Smooth muscle cell (in vitro differentiated cells): ENCODE data around the gene MYT1. TPM values are rescaled to one million over a fixed set of nuclear protein-coding genes. Genes with fewer than 3 reads are reported as not detected.
A peak's percentile ranks its signal among the peaks of the same experiment; 100 is the strongest.
"Not testable (repeated sequence)": the region's sequence is repeated elsewhere in the genome, so short reads cannot be mapped to it uniquely, and the experiment has no call there.

Source experiments
- DNase-seq: peaks from one replicate; lab custom pipeline; 2025; ENCODE audit not compliant: unreplicated experiment; lab: John Stamatoyannopoulos, UW
- H2AFZ ChIP-seq: fragments of 200-600 bp; sonication (generic); 2 replicates; pipeline ENCODE4 v1.6.0; 2016; ENCODE audit warnings: antibody characterized with exemption, low read depth, mild to moderate bottlenecking
- H3F3A ChIP-seq: fragments of 200-600 bp; sonication (generic); 2 replicates; pipeline ENCODE4 v1.6.0; 2017; ENCODE audit warnings: antibody characterized with exemption, low read depth
- H3K27ac ChIP-seq: fragments of 200-600 bp; sonication (generic); 2 replicates; pipeline ENCODE4 v1.5.1; 2016; ENCODE audit warnings: low read depth, mild to moderate bottlenecking
- H3K27me3 ChIP-seq: fragments of 200-600 bp; sonication (generic); 2 replicates; pipeline ENCODE4 v1.6.1; 2016; ENCODE audit warnings: low read depth, mild to moderate bottlenecking
- H3K36me3 ChIP-seq: fragments of 200-600 bp; sonication (generic); 2 replicates; pipeline ENCODE4 v1.5.1; 2016; ENCODE audit warnings: low read depth
- H3K4me1 ChIP-seq: fragments of 200-600 bp; sonication (generic); 2 replicates; pipeline ENCODE4 v1.5.1; 2016; ENCODE audit warnings: low read depth
- H3K4me2 ChIP-seq: fragments of 200-600 bp; sonication (generic); 2 replicates; pipeline ENCODE4 v1.6.0; 2016; ENCODE audit warnings: mild to moderate bottlenecking
- H3K4me3 ChIP-seq: fragments of 200-600 bp; sonication (generic); 2 replicates; pipeline ENCODE4 v1.5.1; 2016; ENCODE audit warnings: mild to moderate bottlenecking
- H3K79me2 ChIP-seq: fragments of 200-600 bp; sonication (generic); 2 replicates; pipeline ENCODE4 v1.6.0; 2016; ENCODE audit warnings: low read depth, mild to moderate bottlenecking
- H3K9ac ChIP-seq: fragments of 200-600 bp; sonication (generic); 2 replicates; pipeline ENCODE4 v1.6.0; 2016; ENCODE audit warnings: low read depth
- H3K9me3 ChIP-seq: fragments of 200-600 bp; sonication (generic); replicated peaks from 2 replicates; pipeline ENCODE4 v1.5.1; 2016; ENCODE audit warnings: low read depth
- H4K20me1 ChIP-seq: fragments of 200-600 bp; sonication (generic); 2 replicates; pipeline ENCODE4 v1.6.0; 2016; ENCODE audit warnings: low read depth
- WGBS: methylation state at CpG from one replicate; pipeline ENCODE4 v1.1.7; 2016; ENCODE audit warnings: low lambda C conversion rate; 5-methylcytosine and 5-hydroxymethylcytosine counted together
- polyA plus RNA-seq: library from polyadenylated mRNA; unstranded; fragments of >200 nt; fragmentation: Nextera tagmentation; extraction: Ambion mirVana; gene quantifications from 2 replicates; pipeline ENCODE4 v1.2.1, GENCODE V29; 2016
- total RNA-seq: library from RNA; depleted of rRNA; stranded (reverse); fragments of >200 nt; gene quantifications from 2 replicates; pipeline ENCODE4 v1.2.3, GENCODE V29; 2014
- TF ChIP-seq, protein P1 (sequence below): fragments of 200-600 bp; sonication (generic); IDR thresholded peaks from 2 replicates; pipeline ENCODE4 v1.5.1; 2017; ENCODE audit warnings: borderline replicate concordance, mild to moderate bottlenecking, antibody characterized with exemption; ENCODE audit not compliant: insufficient read depth, poor library complexity, severe bottlenecking

MYT1 gene
- total and polyA plus RNA-seq, 2 experiments from 2014 or later = 0.09 TPM; not detected in 1

DNA sequence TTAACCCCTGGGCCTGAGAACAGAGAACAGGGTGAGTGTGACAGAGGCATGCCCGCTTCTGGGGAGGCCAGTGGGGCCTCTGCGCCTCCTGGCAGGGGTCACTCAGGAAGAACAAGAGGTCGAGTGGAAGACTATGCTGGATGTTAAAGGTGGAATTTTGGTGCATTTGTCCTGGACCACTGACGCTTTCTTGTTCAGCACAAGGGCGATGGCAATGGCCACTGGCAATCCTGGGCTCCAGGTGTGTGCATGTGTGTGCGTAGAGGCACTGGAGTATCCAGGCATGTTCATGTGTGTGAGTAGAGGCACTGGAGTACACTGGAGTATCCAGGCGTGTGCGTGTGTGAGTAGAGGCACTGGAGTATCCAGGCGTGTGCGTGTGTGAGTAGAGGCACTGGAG, 33.4 kb upstream of the MYT1 start:
- Histone ChIP-seq H3K36me3 (no peaks in the 10 kb centered on the region), H4K20me1 (no peaks in the 10 kb centered on the region), H3K27ac (no peak overlapping the region), H3K9ac (no peak overlapping the region), H3K4me3 (no peak overlapping the region), H3K4me2 (no peak overlapping the region), H3F3A (no peaks in the 10 kb centered on the region), H3K27me3 (peaks cover 4% of the 10 kb centered on the region), H2AFZ (no peak overlapping the region), H3K9me3 (no peaks in the 10 kb centered on the region), H3K4me1 (no peaks in the 10 kb centered on the region), H3K79me2 (no peaks in the 10 kb centered on the region)
- 86% methylated on average over 10 of the region's 10 CpGs for WGBS
- TF ChIP-seq, protein P1, sequence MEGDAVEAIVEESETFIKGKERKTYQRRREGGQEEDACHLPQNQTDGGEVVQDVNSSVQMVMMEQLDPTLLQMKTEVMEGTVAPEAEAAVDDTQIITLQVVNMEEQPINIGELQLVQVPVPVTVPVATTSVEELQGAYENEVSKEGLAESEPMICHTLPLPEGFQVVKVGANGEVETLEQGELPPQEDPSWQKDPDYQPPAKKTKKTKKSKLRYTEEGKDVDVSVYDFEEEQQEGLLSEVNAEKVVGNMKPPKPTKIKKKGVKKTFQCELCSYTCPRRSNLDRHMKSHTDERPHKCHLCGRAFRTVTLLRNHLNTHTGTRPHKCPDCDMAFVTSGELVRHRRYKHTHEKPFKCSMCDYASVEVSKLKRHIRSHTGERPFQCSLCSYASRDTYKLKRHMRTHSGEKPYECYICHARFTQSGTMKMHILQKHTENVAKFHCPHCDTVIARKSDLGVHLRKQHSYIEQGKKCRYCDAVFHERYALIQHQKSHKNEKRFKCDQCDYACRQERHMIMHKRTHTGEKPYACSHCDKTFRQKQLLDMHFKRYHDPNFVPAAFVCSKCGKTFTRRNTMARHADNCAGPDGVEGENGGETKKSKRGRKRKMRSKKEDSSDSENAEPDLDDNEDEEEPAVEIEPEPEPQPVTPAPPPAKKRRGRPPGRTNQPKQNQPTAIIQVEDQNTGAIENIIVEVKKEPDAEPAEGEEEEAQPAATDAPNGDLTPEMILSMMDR = no peak
- DNase-seq = no peak

- Histone ChIP-seq H3F3A (no peaks in the 10 kb centered on the region), H2AFZ (no peak overlapping the region), H3K9ac (no peak overlapping the region), H3K36me3 (no peaks in the 10 kb centered on the region), H3K9me3 (no peaks in the 10 kb centered on the region), H3K4me3 (no peak overlapping the region), H3K27me3 (peaks cover 4% of the 10 kb centered on the region), H3K79me2 (no peaks in the 10 kb centered on the region), H3K4me1 (no peaks in the 10 kb centered on the region), H3K27ac (no peak overlapping the region), H4K20me1 (no peaks in the 10 kb centered on the region), H3K4me2 (no peak overlapping the region)
- TF ChIP-seq, protein P1 = no peak
- no peak for DNase-seq
- WGBS = 92% methylated on average over 4 of the region's 4 CpGs
Observed at GRCh38 chr20:64131406-64131805, 32.8 kb upstream of the MYT1 start.

DNA sequence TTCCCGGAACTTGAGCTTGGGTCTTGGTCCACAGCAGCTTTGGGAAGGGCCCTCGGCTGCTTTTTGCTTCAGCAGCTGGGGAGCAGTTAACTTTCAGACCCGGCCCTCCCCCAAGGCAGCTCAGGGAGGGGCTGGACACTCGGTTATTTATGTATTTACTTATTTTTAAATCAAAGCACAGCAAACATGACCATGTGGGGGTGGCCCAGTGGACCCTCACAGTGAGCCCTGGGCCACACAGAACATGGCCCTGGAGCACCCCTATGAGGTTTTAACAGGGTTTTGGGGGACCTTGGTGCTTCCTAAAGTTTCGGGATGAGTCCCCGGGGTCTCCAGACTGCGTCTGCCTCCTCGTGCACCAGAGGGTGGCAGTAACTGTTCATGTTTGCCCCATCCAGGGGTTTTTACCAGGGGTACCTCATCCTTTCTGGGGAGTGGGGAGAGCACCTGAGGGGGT, 30.3 kb upstream of the MYT1 start:
- H3K27me3 ChIP-seq = no peaks in the 10 kb centered on the region
- H3K36me3 ChIP-seq = no peaks in the 10 kb centered on the region
- no peaks in the 10 kb centered on the region for H3K4me1 ChIP-seq
- H3K4me3 ChIP-seq = no peak overlapping the region
- TF ChIP-seq, protein P1 = peak; percentile 24
- H3F3A ChIP-seq = no peaks in the 10 kb centered on the region
- no peak overlapping the region for H3K9ac ChIP-seq
- 61% methylated on average over 8 of the region's 8 CpGs for WGBS
- H3K4me2 ChIP-seq = no peak overlapping the region
- no peak overlapping the region for H2AFZ ChIP-seq
- H3K9me3 ChIP-seq = no peaks in the 10 kb centered on the region
- no peak overlapping the region for H3K27ac ChIP-seq
- H3K79me2 ChIP-seq = no peaks in the 10 kb centered on the region
- no peaks in the 10 kb centered on the region for H4K20me1 ChIP-seq
- no peak for DNase-seq

DNA sequence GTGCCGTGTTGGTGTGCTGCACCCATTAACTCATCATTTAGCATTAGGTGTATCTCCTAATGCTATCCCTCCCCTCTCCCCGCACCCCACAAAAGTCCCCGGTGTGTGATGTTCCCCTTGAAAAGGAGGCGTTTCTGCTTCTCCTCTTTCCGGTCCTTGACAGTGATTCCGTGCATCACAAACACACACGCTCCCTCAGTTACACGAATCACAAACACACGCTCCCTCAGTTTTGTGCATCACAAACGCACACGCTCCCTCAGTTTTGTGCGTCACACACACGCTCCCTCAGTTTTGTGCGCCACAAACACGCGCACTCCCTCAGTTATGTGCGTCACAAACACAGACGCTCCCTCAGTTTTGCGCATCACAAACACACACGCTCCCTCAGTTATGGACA, 29.5 kb upstream of the MYT1 start:
- H2AFZ ChIP-seq, H3F3A ChIP-seq, H4K20me1 ChIP-seq, H3K79me2 ChIP-seq, DNase-seq, H3K36me3 ChIP-seq, H3K4me2 ChIP-seq, H3K4me3 ChIP-seq, H3K9ac ChIP-seq, H3K9me3 ChIP-seq, H3K27ac ChIP-seq, H3K4me1 ChIP-seq, H3K27me3 ChIP-seq: not testable (repeated sequence)
- 91% methylated on average over 18 of the region's 20 CpGs for WGBS
